Immature natural killer cell (primary cell): ENCODE data around the gene CLDND1. TPM values are rescaled to one million over a fixed set of nuclear protein-coding genes. Genes with fewer than 3 reads are reported as not detected.

Experiments used
- DNase-seq, 3 donors: peaks; one replicate each; pipeline ENCODE4 v3.0.0; 2022; ENCODE audit warnings: mixed read lengths in 1 of 3
- H3K27ac Mint-ChIP-seq, 6 donors: one replicate each; pipeline ENCODE4 v1.8.0; 2020; ENCODE audit warnings: mixed read lengths in 6 of 6, mild to moderate bottlenecking in 5 of 6, inconsistent platforms in 4 of 6, moderate library complexity in 3 of 6
- H3K27me3 Mint-ChIP-seq, 3 donors: one replicate each; pipeline ENCODE4 v1.8.0; 2020 to 2021; ENCODE audit warnings: low read depth in 3 of 3, mild to moderate bottlenecking in 3 of 3, mixed read lengths in 3 of 3, moderate library complexity in 3 of 3, inconsistent platforms in 1 of 3
- H3K36me3 Mint-ChIP-seq, 3 donors: one replicate each; pipeline ENCODE4 v1.8.0; 2020; ENCODE audit warnings: mixed read lengths in 3 of 3, inconsistent platforms in 2 of 3, mild to moderate bottlenecking in 2 of 3
- H3K4me1 Mint-ChIP-seq, 2 donors: one replicate each; pipeline ENCODE4 v1.8.0; 2020; ENCODE audit warnings: inconsistent platforms in 2 of 2, mild to moderate bottlenecking in 2 of 2, mixed read lengths in 2 of 2, moderate library complexity in 1 of 2
- H3K4me3 Mint-ChIP-seq, 5 donors: one replicate each; pipeline ENCODE4 v1.8.0; 2020; ENCODE audit warnings: mild to moderate bottlenecking in 5 of 5, mixed read lengths in 5 of 5, inconsistent platforms in 3 of 5, moderate library complexity in 3 of 5
- H3K9me3 Mint-ChIP-seq, 6 donors: one replicate each; pipeline ENCODE4 v1.8.0; 2020; ENCODE audit warnings: mild to moderate bottlenecking in 6 of 6, mixed read lengths in 6 of 6, inconsistent platforms in 4 of 6, moderate library complexity in 3 of 6
- polyA plus RNA-seq, 3 donors: library from polyadenylated mRNA; unstranded; fragments of 300-500 nt; fragmentation: Illumina TruSeq; gene quantifications; one replicate each; pipeline ENCODE4 v1.2.3, GENCODE V29; 2021

The CLDND1 gene
- polyA plus RNA-seq, 3 donors from 2014 or later, result 85.9 to 141 (median 115) TPM

DNA sequence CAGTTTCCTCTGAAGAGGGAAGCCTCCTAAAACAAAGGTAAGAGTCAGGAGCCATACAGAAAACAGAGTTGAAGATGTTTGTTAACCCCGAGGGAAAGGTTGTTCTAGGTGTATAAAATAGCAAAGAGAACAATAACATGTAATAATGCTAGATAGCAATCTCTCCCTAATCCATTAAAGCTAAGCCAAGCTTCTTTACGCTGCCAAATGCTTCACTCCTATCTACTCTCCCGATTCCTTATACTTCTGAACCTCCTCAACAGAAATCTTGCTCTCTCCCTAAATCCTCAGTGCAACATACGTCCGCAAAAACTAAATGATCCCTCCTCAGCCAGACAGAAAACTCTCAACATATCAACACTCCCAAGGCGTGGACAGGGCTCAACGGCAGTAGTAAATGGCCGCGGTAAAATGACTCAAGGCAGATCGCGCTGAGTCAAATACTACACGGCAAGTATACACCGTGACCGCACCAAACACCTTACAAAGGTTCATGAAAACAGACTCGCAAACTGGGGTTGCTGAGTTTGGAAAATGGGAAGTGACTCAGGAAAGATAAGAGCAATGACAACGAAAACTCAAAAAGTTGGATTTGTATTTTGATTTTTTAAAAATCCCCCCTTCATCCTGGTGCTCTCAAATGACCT, 682 bp downstream of the CLDND1 start:
- Mint-ChIP-seq H3K36me3 (peaks cover 3 to 21% (median 4%) of the 10 kb centered on the region in 3 donors), H3K4me3 (peak overlapping the region; percentile 90 to 98 (median 96)), H3K4me1 (peaks cover 65 to 74% of the 10 kb centered on the region in 2 donors), H3K27me3 (peaks cover 4 to 9% (median 4%) of the 10 kb centered on the region in 3 donors), H3K27ac (peak overlapping the region; percentile 89 to 98 (median 93)), H3K9me3 (no peaks in the 10 kb centered on the region)
- DNase-seq, result peak; percentile 44 to 49 (median 48)

GRCh38 chr3:98519351-98519750, 3.4 kb downstream of the CLDND1 start:
- peak overlapping the region in 3 of 5 donors; percentile 8 to 52 (median 45) for H3K4me3 Mint-ChIP-seq
- H3K27ac Mint-ChIP-seq, result peak overlapping the region; percentile 41 to 80 (median 62)
- DNase-seq, result no peak
- peaks cover 8 to 39% (median 8%) of the 10 kb centered on the region in 3 donors for H3K36me3 Mint-ChIP-seq
- no peaks in the 10 kb centered on the region for H3K9me3 Mint-ChIP-seq
- H3K27me3 Mint-ChIP-seq, result peaks cover 4 to 6% (median 5%) of the 10 kb centered on the region in 3 donors
- peaks cover 57 to 85% of the 10 kb centered on the region in 2 donors for H3K4me1 Mint-ChIP-seq

DNA sequence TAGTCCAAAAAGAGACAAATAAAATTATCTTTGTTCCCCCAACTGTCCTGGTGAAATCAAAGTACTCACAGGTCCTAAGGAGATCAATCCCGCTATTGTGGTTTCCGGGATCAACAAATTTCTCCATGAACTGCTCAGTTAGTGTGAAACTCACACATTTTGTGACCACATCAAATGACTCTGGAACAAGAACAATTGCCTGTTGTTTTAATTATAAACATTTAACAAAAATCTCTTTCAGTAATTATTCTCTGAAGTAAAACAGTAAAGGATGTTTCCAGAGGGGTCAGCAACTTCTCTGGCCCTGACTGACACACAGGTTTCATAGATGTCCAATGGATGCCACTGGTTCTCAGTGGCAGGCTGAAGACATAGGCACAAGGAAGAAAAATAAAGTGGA, 3.9 kb downstream of the CLDND1 start:
- no peak for DNase-seq

GRCh38 chr3:98514948-98515347, 7.8 kb downstream of the CLDND1 start:
- DNase-seq, result no peak
- Mint-ChIP-seq H3K36me3 (peaks cover 8 to 46% (median 15%) of the 10 kb centered on the region in 3 donors), H3K9me3 (no peaks in the 10 kb centered on the region), H3K27ac (peak overlapping the region in 3 of 6 donors; percentile 17 to 49 (median 21)), H3K4me1 (peaks cover 30 to 60% of the 10 kb centered on the region in 2 donors), H3K27me3 (peaks cover 0 to 1% (median 0%) of the 10 kb centered on the region in 3 donors), H3K4me3 (no peak overlapping the region)

More for the DNA sequence above, 3.9 kb downstream of the CLDND1 start:
- Mint-ChIP-seq H3K27ac (peak overlapping the region in 5 of 6 donors; percentile 36 to 80 (median 65)), H3K27me3 (peaks cover 4 to 6% (median 5%) of the 10 kb centered on the region in 3 donors), H3K36me3 (peaks cover 8 to 39% (median 8%) of the 10 kb centered on the region in 3 donors), H3K9me3 (no peaks in the 10 kb centered on the region), H3K4me1 (peaks cover 57 to 85% of the 10 kb centered on the region in 2 donors), H3K4me3 (no peak overlapping the region)

GRCh38 chr3:98513736-98514135, 9.0 kb downstream of the CLDND1 start:
- H3K27me3 Mint-ChIP-seq, result peaks cover 0 to 1% (median 0%) of the 10 kb centered on the region in 3 donors
- no peak for DNase-seq
- H3K9me3 Mint-ChIP-seq, result no peaks in the 10 kb centered on the region
- H3K4me3 Mint-ChIP-seq, result no peak overlapping the region
- peak overlapping the region in 1 of 6 donors; percentile 31 for H3K27ac Mint-ChIP-seq
- peaks cover 12 to 45% (median 19%) of the 10 kb centered on the region in 3 donors for H3K36me3 Mint-ChIP-seq
- peaks cover 18 to 48% of the 10 kb centered on the region in 2 donors for H3K4me1 Mint-ChIP-seq

GRCh38 chr3:98513091-98513511, 9.6 kb downstream of the CLDND1 start:
- Mint-ChIP-seq H3K9me3 (no peaks in the 10 kb centered on the region), H3K4me1 (peaks cover 11 to 42% of the 10 kb centered on the region in 2 donors), H3K27ac (no peak overlapping the region), H3K27me3 (peaks cover 0 to 1% (median 0%) of the 10 kb centered on the region in 3 donors), H3K36me3 (peaks cover 13 to 44% (median 25%) of the 10 kb centered on the region in 3 donors), H3K4me3 (no peak overlapping the region)
- DNase-seq, result no peak

DNA sequence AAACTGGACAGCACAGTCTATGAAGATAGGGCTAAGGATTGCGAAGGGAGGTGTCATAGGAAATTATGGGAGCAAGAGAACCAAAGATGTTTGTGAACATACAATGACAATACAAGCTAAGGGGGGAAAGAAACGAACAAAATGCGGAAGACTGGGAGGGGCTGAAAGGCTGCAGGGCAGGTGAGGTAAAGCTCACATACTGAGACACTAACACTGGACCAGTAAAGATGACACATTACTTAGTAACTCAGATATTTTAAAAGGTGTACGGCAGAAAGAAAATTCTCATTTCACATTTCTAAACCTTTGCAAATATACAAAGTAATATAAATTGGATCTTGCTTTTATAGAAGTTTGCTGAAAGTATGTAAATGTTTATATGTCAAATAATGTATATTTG, 10.1 kb downstream of the CLDND1 start:
- peaks cover 8 to 36% of the 10 kb centered on the region in 2 donors for H3K4me1 Mint-ChIP-seq
- DNase-seq, result no peak
- peak overlapping the region in 2 of 6 donors; percentile 59 to 72 for H3K27ac Mint-ChIP-seq
- H3K27me3 Mint-ChIP-seq, result peaks cover 0 to 1% (median 0%) of the 10 kb centered on the region in 3 donors
- H3K4me3 Mint-ChIP-seq, result peak overlapping the region in 1 of 5 donors; percentile 3
- H3K36me3 Mint-ChIP-seq, result peaks cover 16 to 44% (median 28%) of the 10 kb centered on the region in 3 donors
- no peaks in the 10 kb centered on the region for H3K9me3 Mint-ChIP-seq

DNA sequence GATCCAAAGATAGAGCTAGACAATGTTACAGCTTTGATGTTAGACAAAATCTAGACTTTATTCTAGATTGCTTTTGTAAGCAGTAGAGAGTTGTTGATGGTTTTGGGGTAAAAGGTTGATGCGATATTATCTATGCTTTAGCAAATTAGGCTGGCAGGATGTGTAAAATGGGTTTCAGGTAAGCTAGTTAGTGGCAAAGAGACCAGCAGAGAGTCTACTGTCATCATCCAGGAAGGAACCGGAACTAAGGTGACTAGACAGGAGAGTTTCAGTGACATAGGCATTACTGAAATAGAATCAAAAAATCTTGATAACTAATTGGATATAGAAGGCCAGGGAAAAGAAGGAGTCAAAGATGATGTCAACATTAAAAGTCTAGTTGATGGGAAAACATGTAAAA, 14.1 kb downstream of the CLDND1 start:
- Mint-ChIP-seq H3K4me3 (no peak overlapping the region), H3K27ac (peak overlapping the region in 1 of 6 donors; percentile 4), H3K27me3 (no peaks in the 10 kb centered on the region), H3K36me3 (peaks cover 18 to 35% (median 31%) of the 10 kb centered on the region in 3 donors), H3K9me3 (no peaks in the 10 kb centered on the region), H3K4me1 (peaks cover 0 to 7% of the 10 kb centered on the region in 2 donors)
- no peak for DNase-seq

GRCh38 chr3:98504539-98504938, 18.2 kb downstream of the CLDND1 start:
- Mint-ChIP-seq H3K4me1 (no peaks in the 10 kb centered on the region), H3K36me3 (peaks cover 13 to 23% (median 20%) of the 10 kb centered on the region in 3 donors), H3K27ac (no peak overlapping the region), H3K9me3 (no peaks in the 10 kb centered on the region), H3K27me3 (no peaks in the 10 kb centered on the region), H3K4me3 (no peak overlapping the region)
- DNase-seq, result no peak

DNA sequence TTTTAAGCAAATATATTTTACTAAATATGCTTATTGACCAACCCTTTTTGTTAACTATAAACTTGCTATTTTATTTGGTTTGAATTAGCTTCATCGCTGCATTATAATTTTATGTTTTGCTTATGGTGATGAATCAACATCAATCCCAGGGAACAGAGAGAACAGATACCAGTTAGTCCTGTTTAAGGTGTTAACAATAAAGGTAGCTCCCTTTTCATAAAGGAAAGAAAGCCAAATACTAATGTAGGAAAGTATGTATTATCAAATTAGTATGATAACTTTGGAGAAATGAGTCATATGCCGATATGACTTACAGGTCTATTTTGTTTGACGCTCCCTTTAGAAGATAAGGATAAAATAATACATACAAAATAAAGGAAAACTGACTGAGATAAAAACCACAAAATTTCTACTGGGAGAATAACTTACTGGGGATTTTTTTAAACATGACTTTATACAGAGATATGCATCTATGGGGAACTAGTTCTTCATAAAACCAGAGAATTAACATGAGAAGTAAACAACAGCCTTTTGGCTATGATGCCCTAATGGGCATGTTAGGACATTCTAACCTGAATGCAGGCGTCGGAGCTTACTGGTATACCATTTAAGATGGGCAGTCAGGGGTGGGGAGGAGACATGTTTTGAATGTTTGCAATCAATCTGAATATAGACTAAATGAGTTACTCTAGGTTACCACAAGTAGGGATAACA, 20.7 kb downstream of the CLDND1 start:
- H3K4me3 Mint-ChIP-seq, result no peak overlapping the region
- no peaks in the 10 kb centered on the region for H3K9me3 Mint-ChIP-seq
- H3K4me1 Mint-ChIP-seq, result no peaks in the 10 kb centered on the region
- peaks cover 5 to 15% (median 6%) of the 10 kb centered on the region in 3 donors for H3K36me3 Mint-ChIP-seq
- H3K27me3 Mint-ChIP-seq, result no peaks in the 10 kb centered on the region
- no peak for DNase-seq
- peak overlapping the region in 2 of 6 donors; percentile 2 to 8 for H3K27ac Mint-ChIP-seq

GRCh38 chr3:98501270-98501669, 21.4 kb downstream of the CLDND1 start:
- Mint-ChIP-seq H3K27me3 (no peaks in the 10 kb centered on the region), H3K36me3 (peaks cover 0 to 7% (median 0%) of the 10 kb centered on the region in 3 donors), H3K4me3 (no peak overlapping the region), H3K9me3 (no peaks in the 10 kb centered on the region), H3K27ac (no peak overlapping the region), H3K4me1 (no peaks in the 10 kb centered on the region)
- DNase-seq, result no peak

DNA sequence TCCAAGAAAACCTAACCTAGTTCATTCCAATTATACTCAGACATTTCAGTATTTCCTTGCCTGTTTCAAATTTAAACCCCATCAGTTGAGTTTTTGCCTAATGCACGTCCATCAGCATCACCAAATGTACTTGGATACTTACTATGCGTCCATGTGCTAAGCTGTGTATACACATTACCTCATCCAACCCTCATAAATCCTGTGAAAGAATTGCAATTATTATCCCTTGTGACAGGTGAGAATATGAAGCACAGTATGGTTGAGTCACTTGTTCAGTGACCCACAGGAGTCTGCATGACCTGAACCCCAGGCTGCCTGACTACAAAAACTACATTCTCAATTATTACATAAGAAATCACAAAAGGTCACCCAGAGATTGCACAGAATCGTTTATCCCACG, 22.7 kb downstream of the CLDND1 start:
- Mint-ChIP-seq H3K9me3 (no peaks in the 10 kb centered on the region), H3K4me1 (no peaks in the 10 kb centered on the region), H3K27ac (no peak overlapping the region), H3K4me3 (no peak overlapping the region), H3K36me3 (peaks cover 0 to 3% (median 0%) of the 10 kb centered on the region in 3 donors), H3K27me3 (no peaks in the 10 kb centered on the region)
- DNase-seq, result no peak

- H3K9me3 Mint-ChIP-seq, result no peaks in the 10 kb centered on the region
- DNase-seq, result no peak
- no peak within 1 kb of the TSS for H3K4me3 Mint-ChIP-seq
- no peaks in the 10 kb centered on the region for H3K27me3 Mint-ChIP-seq
- H3K4me1 Mint-ChIP-seq, result no peaks in the 10 kb centered on the region
- no peak within 1 kb of the TSS for H3K27ac Mint-ChIP-seq
- H3K36me3 Mint-ChIP-seq, result peaks cover 0 to 3% (median 0%) of the 10 kb centered on the region in 3 donors
Observed at GRCh38 chr3:98497381-98497780, 25.3 kb downstream of the CLDND1 start, which contains the start of gene OR5K2. Gene OR5K2 (plus strand): TSS chr3:98497681. CDS start chr3:98497681, 0 bp downstream.

DNA sequence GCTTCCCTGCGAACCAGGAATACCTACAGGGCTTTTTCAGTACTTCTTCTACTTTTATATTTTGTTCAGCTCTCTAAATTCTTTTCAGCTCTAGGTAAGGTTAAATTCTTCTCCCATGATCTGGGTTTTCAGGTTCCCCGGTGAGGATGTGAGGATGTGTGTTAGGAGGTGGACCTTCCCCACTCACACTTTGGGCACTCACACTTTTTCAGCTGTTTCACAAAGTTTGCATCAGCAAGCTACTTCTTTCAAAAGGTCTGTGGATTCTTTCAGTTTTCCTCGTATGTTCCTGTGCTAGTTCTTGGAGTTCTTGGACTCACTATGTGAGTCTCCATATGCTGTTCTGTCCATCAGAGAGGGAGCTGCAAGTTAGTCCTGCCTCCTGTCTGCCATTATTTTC, 39.1 kb downstream of the CLDND1 start:
- H3K4me1 Mint-ChIP-seq, result no peaks in the 10 kb centered on the region
- H3K36me3 Mint-ChIP-seq, result peaks cover 9 to 28% (median 22%) of the 10 kb centered on the region in 3 donors
- H3K4me3 Mint-ChIP-seq, result no peak overlapping the region
- no peak for DNase-seq
- H3K27ac Mint-ChIP-seq, result no peak overlapping the region
- H3K27me3 Mint-ChIP-seq, result peaks cover 2 to 13% (median 6%) of the 10 kb centered on the region in 3 donors
- peaks cover 25 to 73% (median 40%) of the 10 kb centered on the region in 6 donors for H3K9me3 Mint-ChIP-seq
